GM23248 (cell line): Measurements from ENCODE around the gene THBS2. TPM values are rescaled to one million over a fixed set of nuclear protein-coding genes. Genes with fewer than 3 reads are reported as not detected.

Source experiments
- DNase-seq: peaks from one replicate; pipeline ENCODE4 v3.0.0-alpha.2; 2015
- H2AFZ ChIP-seq: fragments of 200-600 bp; sonication (generic); 2 replicates; pipeline ENCODE4 v1.6.1; 2016; ENCODE audit warnings: antibody characterized with exemption
- H3F3A ChIP-seq: fragments of 200-600 bp; sonication (generic); 2 replicates; pipeline ENCODE4 v1.6.1; 2016; ENCODE audit warnings: mild to moderate bottlenecking, antibody characterized with exemption, mixed run types; ENCODE audit not compliant: insufficient read depth
- H3K27ac ChIP-seq: fragments of 200-600 bp; sonication (generic); 2 replicates; pipeline ENCODE4 v1.5.1; 2016; ENCODE audit warnings: mild to moderate bottlenecking
- H3K27me3 ChIP-seq: fragments of 200-600 bp; sonication (generic); replicated peaks from 2 replicates; pipeline ENCODE4 v1.6.1; 2016; ENCODE audit warnings: mild to moderate bottlenecking; ENCODE audit not compliant: insufficient read depth
- H3K36me3 ChIP-seq: fragments of 200-600 bp; sonication (generic); 2 replicates; pipeline ENCODE4 v1.6.1; 2016; ENCODE audit warnings: low read depth, mild to moderate bottlenecking
- H3K4me1 ChIP-seq: fragments of 200-600 bp; sonication (generic); 2 replicates; pipeline ENCODE4 v1.6.1; 2016; ENCODE audit warnings: mild to moderate bottlenecking; ENCODE audit not compliant: insufficient read depth
- H3K4me2 ChIP-seq: fragments of 200-600 bp; sonication (generic); one replicate; pipeline ENCODE4 v1.6.1; 2016; ENCODE audit warnings: mild to moderate bottlenecking; ENCODE audit not compliant: unreplicated experiment
- H3K4me3 ChIP-seq: fragments of 200-600 bp; sonication (generic); 2 replicates; pipeline ENCODE4 v1.5.1; 2016; ENCODE audit warnings: mild to moderate bottlenecking
- H3K79me2 ChIP-seq: fragments of 200-600 bp; sonication (generic); 2 replicates; pipeline ENCODE4 v1.6.1; 2016; ENCODE audit warnings: mild to moderate bottlenecking; ENCODE audit not compliant: insufficient read depth
- H3K9ac ChIP-seq: fragments of 200-600 bp; sonication (generic); 2 replicates; pipeline ENCODE4 v1.6.1; 2016; ENCODE audit warnings: mild to moderate bottlenecking
- H3K9me2 ChIP-seq: fragments of 200-600 bp; sonication (generic); 2 replicates; pipeline ENCODE4 v1.6.1; 2016; ENCODE audit warnings: mixed run types, mild to moderate bottlenecking, moderate library complexity; ENCODE audit not compliant: insufficient read depth
- H3K9me3 ChIP-seq: fragments of 200-600 bp; sonication (generic); one replicate; pipeline ENCODE4 v1.6.1; 2017; ENCODE audit warnings: low read depth
- H4K20me1 ChIP-seq: fragments of 200-600 bp; sonication (generic); 2 replicates; pipeline ENCODE4 v1.6.0; 2016; ENCODE audit not compliant: insufficient read depth
- EZH2 ChIP-seq: fragments of 200-600 bp; sonication (generic); IDR thresholded peaks from 2 replicates; pipeline ENCODE4 v1.6.1; 2018; ENCODE audit warnings: antibody characterized with exemption, mild to moderate bottlenecking; ENCODE audit not compliant: insufficient read depth, poor library complexity, severe bottlenecking
- EZH2phosphoT487 ChIP-seq: fragments of 200-600 bp; sonication (generic); IDR thresholded peaks from 2 replicates; pipeline ENCODE4 v1.6.1; 2018; ENCODE audit warnings: antibody characterized with exemption, moderate library complexity, mild to moderate bottlenecking, low read depth; ENCODE audit not compliant: insufficient read depth
- WGBS, 2 experiments: methylation state at CpG; one replicate each; pipeline ENCODE4 v1.1.6; 2015 to 2017; ENCODE audit warnings: low lambda C conversion rate in 2 of 2, low coverage in 1 of 2; ENCODE audit errors: missing lambda C conversion rate in 2 of 2; 5-methylcytosine and 5-hydroxymethylcytosine counted together
- in situ Hi-C: fragments of 300-500 bp; cut with MboI; formaldehyde crosslinking; loops from 2 replicates; pipeline ENCODE4 v1.15.0; 2020
- polyA plus RNA-seq: library from polyadenylated mRNA; unstranded; fragments of >200 nt; fragmentation: Nextera tagmentation; extraction: Ambion mirVana; gene quantifications from 2 replicates; pipeline ENCODE4 v1.2.1, GENCODE V29; 2016
- total RNA-seq: library from RNA; depleted of rRNA; stranded (reverse); fragments of >200 nt; shearing (Covaris generic); gene quantifications from 2 replicates; pipeline ENCODE4 v1.2.3, GENCODE V29; 2014

Gene THBS2
- total and polyA plus RNA-seq, 2 experiments from 2014 or later, result 77.8 to 137 TPM

DNA sequence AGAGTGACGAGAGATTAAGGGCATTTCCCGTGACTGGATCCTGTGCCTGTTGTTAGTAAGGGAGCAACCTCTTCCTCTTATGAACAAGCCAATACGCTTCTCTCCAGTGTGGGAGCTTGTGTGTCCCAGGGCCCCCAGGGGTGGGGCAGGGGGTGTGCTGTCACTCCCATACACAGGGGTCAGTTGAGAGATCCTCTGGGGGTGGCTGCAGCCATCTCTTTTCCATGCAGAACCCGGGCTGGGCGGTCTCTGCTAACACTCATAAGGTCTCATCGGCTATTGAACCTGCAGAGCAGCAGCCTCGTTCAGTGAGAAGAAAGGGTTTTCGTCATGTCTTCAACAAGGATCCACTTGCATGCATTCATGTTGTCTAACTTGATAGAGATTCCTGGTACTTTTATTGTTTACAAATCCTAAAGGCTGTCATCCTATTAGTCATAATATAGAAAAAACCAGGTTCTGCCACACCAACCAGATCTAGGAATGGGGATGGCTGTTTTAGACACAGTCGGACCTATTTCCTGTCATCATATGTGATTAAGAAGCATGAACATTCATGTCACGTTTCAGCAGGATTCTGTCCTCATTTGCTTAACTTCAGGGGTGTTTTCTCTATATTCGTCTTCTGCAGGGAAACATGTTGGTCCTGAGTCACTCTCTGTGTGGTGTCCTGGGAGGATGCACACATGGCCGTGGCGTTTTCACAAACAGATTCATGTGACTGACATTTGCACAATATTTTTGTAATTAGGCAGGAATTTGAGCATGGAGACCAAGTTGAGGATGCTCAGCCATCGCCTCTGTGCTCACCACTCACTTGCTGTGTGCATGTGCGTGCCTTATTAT is 13.3 kb upstream of the THBS2 start:
- no peaks in the 10 kb centered on the region for H3K27me3 ChIP-seq
- WGBS, 2 experiments, result 37 to 38% methylated on average over 15 of the region's 15 CpGs
- TF ChIP-seq EZH2 (no peak), EZH2phosphoT487 (no peak)
- no peaks in the 10 kb centered on the region for H3K79me2 ChIP-seq
- H3K4me2 ChIP-seq, result peak overlapping the region; percentile 47
- peak overlapping the region; percentile 51 for H3K27ac ChIP-seq
- no peak overlapping the region for H3K4me3 ChIP-seq
- no peaks in the 10 kb centered on the region for H3K9me2 ChIP-seq
- H3K36me3 ChIP-seq, result no peaks in the 10 kb centered on the region
- peaks cover 38% of the 10 kb centered on the region for H3K4me1 ChIP-seq
- peaks cover 43% of the 10 kb centered on the region for H3F3A ChIP-seq
- no peaks in the 10 kb centered on the region for H3K9me3 ChIP-seq
- DNase-seq, result peak; percentile 85
- no peaks in the 10 kb centered on the region for H4K20me1 ChIP-seq
- no peak overlapping the region for H2AFZ ChIP-seq
- no peak overlapping the region for H3K9ac ChIP-seq
- in situ Hi-C loops, result no loop called here

DNA sequence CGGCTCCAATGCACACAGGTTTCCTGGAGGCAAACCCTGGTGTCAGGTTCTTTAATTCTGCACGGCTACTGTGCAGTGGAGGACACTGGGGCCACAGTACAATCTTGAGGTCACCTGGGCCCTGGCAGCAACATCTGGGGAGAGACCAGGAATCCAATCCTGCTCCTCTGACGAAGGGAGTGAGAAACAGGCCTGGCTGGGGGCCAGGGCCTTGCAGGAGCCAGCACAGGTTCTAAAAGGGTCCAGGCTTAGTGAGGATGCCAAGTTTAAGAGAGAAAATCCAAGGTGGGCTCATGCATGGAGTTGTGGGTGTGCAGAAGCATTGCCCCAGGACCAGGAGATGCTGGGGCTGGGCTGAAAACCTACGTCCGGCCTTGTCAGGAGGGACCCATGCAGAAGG is 12.6 kb upstream of the THBS2 start:
- in situ Hi-C loops, result no loop called here
- no peak overlapping the region for H2AFZ ChIP-seq
- no peak for DNase-seq
- no peaks in the 10 kb centered on the region for H4K20me1 ChIP-seq
- no peaks in the 10 kb centered on the region for H3K9me2 ChIP-seq
- H3K9me3 ChIP-seq, result no peaks in the 10 kb centered on the region
- H3K4me2 ChIP-seq, result no peak overlapping the region
- no peaks in the 10 kb centered on the region for H3K79me2 ChIP-seq
- H3K36me3 ChIP-seq, result no peaks in the 10 kb centered on the region
- no peaks in the 10 kb centered on the region for H3K27me3 ChIP-seq
- 96 to 98% methylated on average over 5 of the region's 5 CpGs for WGBS, 2 experiments
- H3K4me1 ChIP-seq, result peaks cover 31% of the 10 kb centered on the region
- no peak overlapping the region for H3K27ac ChIP-seq
- no peak overlapping the region for H3K4me3 ChIP-seq
- TF ChIP-seq EZH2 (no peak), EZH2phosphoT487 (no peak)
- H3F3A ChIP-seq, result peaks cover 40% of the 10 kb centered on the region
- H3K9ac ChIP-seq, result no peak overlapping the region

- H3K27me3 ChIP-seq, result no peaks in the 10 kb centered on the region
- no peaks in the 10 kb centered on the region for H3K79me2 ChIP-seq
- peaks cover 40% of the 10 kb centered on the region for H3F3A ChIP-seq
- TF ChIP-seq EZH2phosphoT487, result no peak
- TF ChIP-seq EZH2, result no peak
- H3K4me3 ChIP-seq, result no peak overlapping the region
- no peak overlapping the region for H3K9ac ChIP-seq
- no peak for DNase-seq
- in situ Hi-C loops, result no loop called here
- no peaks in the 10 kb centered on the region for H3K9me3 ChIP-seq
- H4K20me1 ChIP-seq, result no peaks in the 10 kb centered on the region
- H2AFZ ChIP-seq, result no peak overlapping the region
- peaks cover 28% of the 10 kb centered on the region for H3K4me1 ChIP-seq
- 85 to 87% methylated on average over 12 of the region's 12 CpGs for WGBS, 2 experiments
- H3K9me2 ChIP-seq, result no peaks in the 10 kb centered on the region
- no peaks in the 10 kb centered on the region for H3K36me3 ChIP-seq
- H3K4me2 ChIP-seq, result no peak overlapping the region
- H3K27ac ChIP-seq, result no peak overlapping the region
These were observed 12.0 kb upstream of the THBS2 start for GRCh38 chr6:169265486-169266131.

DNA sequence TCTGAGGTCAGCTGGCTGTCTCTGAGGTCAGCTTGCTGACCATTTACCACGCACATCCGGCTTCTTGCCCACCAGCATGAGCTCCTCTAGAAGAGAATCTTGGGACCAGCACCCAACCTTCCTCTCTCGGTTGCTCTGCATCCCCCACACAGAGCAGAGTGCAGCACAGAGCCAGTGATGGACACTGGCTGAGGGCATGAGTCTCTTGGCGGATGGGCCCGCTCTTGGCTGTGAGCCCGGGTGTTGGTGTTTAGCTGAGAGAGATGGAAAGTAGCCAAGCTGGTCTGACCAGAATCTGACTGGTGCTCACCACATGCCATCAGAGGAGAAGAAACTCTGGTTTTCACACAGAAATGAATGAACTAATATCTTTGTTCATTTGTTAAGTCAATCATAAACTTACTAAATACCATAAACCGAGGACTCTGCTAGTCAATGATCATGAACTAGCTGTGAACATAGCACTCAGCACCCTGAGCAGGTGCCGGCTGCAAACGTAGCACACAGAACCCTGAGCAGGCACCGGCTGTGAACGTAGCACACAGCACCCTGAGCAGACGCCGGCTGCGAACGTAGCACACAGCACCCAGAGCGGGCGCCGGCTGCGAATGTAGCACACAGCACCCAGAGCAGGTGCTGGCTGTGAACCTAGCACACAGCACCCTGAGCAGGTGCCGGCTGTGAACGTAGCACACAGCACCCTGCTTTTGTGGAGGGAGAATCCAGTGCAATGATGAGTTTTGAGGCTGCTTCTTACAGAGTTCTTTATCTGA is 10.4 kb upstream of the THBS2 start:
- Histone ChIP-seq H3K36me3 (no peaks in the 10 kb centered on the region), H3K9me2 (no peaks in the 10 kb centered on the region), H3K79me2 (no peaks in the 10 kb centered on the region), H3F3A (peaks cover 24% of the 10 kb centered on the region), H3K4me3 (no peak overlapping the region), H3K4me2 (no peak overlapping the region), H3K4me1 (peaks cover 13% of the 10 kb centered on the region), H3K27me3 (no peaks in the 10 kb centered on the region), H3K9me3 (no peaks in the 10 kb centered on the region), H3K27ac (no peak overlapping the region), H3K9ac (no peak overlapping the region), H2AFZ (no peak overlapping the region), H4K20me1 (no peaks in the 10 kb centered on the region)
- 86 to 89% methylated on average over 20 to 21 of the region's 21 CpGs for WGBS, 2 experiments
- DNase-seq, result peak; percentile 78
- TF ChIP-seq EZH2 (no peak), EZH2phosphoT487 (no peak)
- in situ Hi-C loops, result no loop called here
